Fibroblast of lung (primary cell): ENCODE data around the gene ZSCAN18. TPM values are rescaled to one million over a fixed set of nuclear protein-coding genes. Genes with fewer than 3 reads are reported as not detected.

Experiments
- DNase-seq, 2 donors: peaks; one replicate each; pipeline versions ENCODE4 v3.0.0 to v3.0.0-alpha.2; 2010; ENCODE audit warnings: low read depth in 2 of 2
- H2AFZ ChIP-seq: 2 replicates; pipeline ENCODE4 v1.5.1; 2012; ENCODE audit warnings: low read length, control low read depth, inconsistent platforms
- H3K27ac ChIP-seq: 2 replicates; pipeline ENCODE4 v1.5.1; 2011; ENCODE audit warnings: low read length, control low read depth; ENCODE audit not compliant: insufficient read depth
- H3K27me3 ChIP-seq: 2 replicates; pipeline ENCODE4 v1.5.1; 2011; ENCODE audit warnings: mild to moderate bottlenecking, low read length; ENCODE audit not compliant: control insufficient read depth, insufficient read depth
- H3K36me3 ChIP-seq: 2 replicates; pipeline ENCODE4 v1.5.1; 2011; ENCODE audit warnings: low read length; ENCODE audit not compliant: control insufficient read depth, insufficient read depth
- H3K4me1 ChIP-seq: 2 replicates; pipeline ENCODE4 v1.5.1; 2011; ENCODE audit warnings: low read length; ENCODE audit not compliant: control insufficient read depth, insufficient read depth; ENCODE audit errors: extremely low read depth
- H3K4me2 ChIP-seq: 2 replicates; pipeline ENCODE4 v1.5.1; 2011; ENCODE audit warnings: low read length, control low read depth; ENCODE audit not compliant: insufficient read depth; ENCODE audit errors: extremely low read depth
- H3K4me3 ChIP-seq, 4 experiments: fragments of 200-600 bp in 1 of 4; sonication (generic) in 1 of 4; replicated peaks in 1 of 4; 2 replicates each; pipeline ENCODE4 v1.5.1; 2011 to 2016; ENCODE audit warnings: low read length in 4 of 4, low read depth in 3 of 4, mild to moderate bottlenecking in 3 of 4, control low read depth in 2 of 4, inconsistent platforms in 1 of 4, mixed read lengths in 1 of 4; ENCODE audit not compliant: insufficient read depth in 1 of 4; ENCODE audit errors: control extremely low read depth in 1 of 4
- H3K79me2 ChIP-seq: 2 replicates; pipeline ENCODE4 v1.5.1; 2012; ENCODE audit warnings: mild to moderate bottlenecking, low read length, inconsistent platforms; ENCODE audit not compliant: control insufficient read depth, insufficient read depth
- H3K9ac ChIP-seq: 2 replicates; pipeline ENCODE4 v1.5.1; 2011; ENCODE audit warnings: mild to moderate bottlenecking, low read length, control low read depth; ENCODE audit not compliant: insufficient read depth
- H3K9me3 ChIP-seq: 2 replicates; pipeline ENCODE4 v1.5.1; 2012; ENCODE audit warnings: low read depth, low read length; ENCODE audit not compliant: control insufficient read depth, insufficient read depth
- H4K20me1 ChIP-seq: 2 replicates; pipeline ENCODE4 v1.5.1; 2011; ENCODE audit warnings: low read length; ENCODE audit not compliant: control insufficient read depth, insufficient read depth; ENCODE audit errors: extremely low read depth
- CTCF ChIP-seq, 2 donors: IDR thresholded peaks in 1 of 2; conservative IDR thresholded peaks in 1 of 2; 1 replicate in 1 of 2; 2 replicates in 1 of 2; pipeline ENCODE4 v1.5.1; 2011 to 2012; ENCODE audit warnings: low read length in 2 of 2, control low read depth in 1 of 2, inconsistent platforms in 1 of 2, low read depth in 1 of 2, mild to moderate bottlenecking in 1 of 2
- EZH2 ChIP-seq: IDR thresholded peaks from 2 replicates; pipeline ENCODE4 v1.5.1; 2012; ENCODE audit warnings: low read length, control low read depth, mild to moderate bottlenecking; ENCODE audit errors: missing control alignments
- polyA plus RNA-seq, 2 donors: library from polyadenylated mRNA; depleted of rRNA in 1 of 2; stranded (reverse) in 1 of 2; unstranded in 1 of 2; fragments of >200 nt; gene quantifications; 2 replicates each; pipeline ENCODE4 v1.2.1, GENCODE V29; 2011 to 2012; ENCODE audit warnings: missing spikeins in 1 of 2
- total RNA-seq: library from RNA; depleted of rRNA; stranded (reverse); fragments of >200 nt; gene quantifications from 2 replicates; pipeline ENCODE4 v1.2.1, GENCODE V29; 2014

ZSCAN18 gene
- total and polyA plus RNA-seq, 2 donors (not counting 1 experiment from before 2014, with no cell fraction given) = 13.6 to 71.0 TPM

GRCh38 chr19:58038688-58039204, 59.3 kb downstream of the ZSCAN18 start:
- Histone ChIP-seq H3K9ac (no peak overlapping the region), H3K36me3 (no peaks in the 10 kb centered on the region), H3K4me3 (no peak overlapping the region), H3K4me2 (no peak overlapping the region), H3K9me3 (no peaks in the 10 kb centered on the region), H2AFZ (no peak overlapping the region), H3K27ac (no peak overlapping the region), H4K20me1 (no peaks in the 10 kb centered on the region), H3K4me1 (no peaks in the 10 kb centered on the region), H3K79me2 (no peaks in the 10 kb centered on the region), H3K27me3 (no peaks in the 10 kb centered on the region)
- DNase-seq = no peak
- no peak for TF ChIP-seq CTCF (conservative IDR thresholded peaks at IDR 0.05 in 1 of 2, IDR thresholded peaks at IDR 0.05 in 1 of 2; ENCODE audit: low read depth in 1 of 2, low read length in 2 of 2)
- TF ChIP-seq EZH2 = no peak

GRCh38 chr19:58037927-58038687, 59.9 kb downstream of the ZSCAN18 start:
- H3K9ac ChIP-seq = no peak overlapping the region
- DNase-seq = no peak
- H2AFZ ChIP-seq = no peak overlapping the region
- no peaks in the 10 kb centered on the region for H3K36me3 ChIP-seq
- no peaks in the 10 kb centered on the region for H3K4me1 ChIP-seq
- H3K27me3 ChIP-seq = no peaks in the 10 kb centered on the region
- H3K9me3 ChIP-seq = no peaks in the 10 kb centered on the region
- no peaks in the 10 kb centered on the region for H3K79me2 ChIP-seq
- no peaks in the 10 kb centered on the region for H4K20me1 ChIP-seq
- no peak overlapping the region for H3K27ac ChIP-seq
- H3K4me2 ChIP-seq = no peak overlapping the region
- no peak for TF ChIP-seq CTCF (conservative IDR thresholded peaks at IDR 0.05 in 1 of 2, IDR thresholded peaks at IDR 0.05 in 1 of 2; ENCODE audit: low read depth in 1 of 2, low read length in 2 of 2)
- TF ChIP-seq EZH2 = no peak
- H3K4me3 ChIP-seq = no peak overlapping the region

GRCh38 chr19:58035863-58036262, 62.2 kb downstream of the ZSCAN18 start:
- no peak for DNase-seq
- Histone ChIP-seq H3K4me3 (no peak overlapping the region), H3K4me1 (no peaks in the 10 kb centered on the region), H3K36me3 (no peaks in the 10 kb centered on the region), H3K79me2 (no peaks in the 10 kb centered on the region), H4K20me1 (no peaks in the 10 kb centered on the region), H3K27me3 (no peaks in the 10 kb centered on the region), H3K9ac (no peak overlapping the region), H2AFZ (no peak overlapping the region), H3K9me3 (no peaks in the 10 kb centered on the region), H3K27ac (no peak overlapping the region), H3K4me2 (no peak overlapping the region)
- TF ChIP-seq CTCF (conservative IDR thresholded peaks at IDR 0.05 in 1 of 2, IDR thresholded peaks at IDR 0.05 in 1 of 2; ENCODE audit: low read depth in 1 of 2, low read length in 2 of 2) (no peak), EZH2 (no peak)
